Activated T-helper 1 cell treated with anti-CD3 and anti-CD28 coated beads, Interleukin-12 subunit alpha, Interleukin-12 subunit beta, Interleukin-2, Interleukin-4 antibody, amounts not matched to agents 30 ng/mL and 10 ng/mL and 1 ng/mL, durations not matched to agents 14 hours and 24 hours and 36 hours (primary cell): Measurements from ENCODE around the gene FYB1. TPM values are rescaled to one million over a fixed set of nuclear protein-coding genes. Genes with fewer than 3 reads are reported as not detected.
"Not testable (repeated sequence)": the region's sequence is repeated elsewhere in the genome, so short reads cannot be mapped to it uniquely, and the experiment has no call there.

Experiments
- DNase-seq: peaks from one replicate; pipeline ENCODE4 v3.0.0; 2021; ENCODE audit warnings: low spot score
- H3K27ac Mint-ChIP-seq: one replicate; pipeline ENCODE4 v1.8.0; 2021; ENCODE audit warnings: mild to moderate bottlenecking, mixed read lengths
- H3K27me3 Mint-ChIP-seq: one replicate; pipeline ENCODE4 v1.8.0; 2022; ENCODE audit warnings: mild to moderate bottlenecking, moderate library complexity, mixed read lengths; ENCODE audit not compliant: insufficient read depth
- H3K36me3 Mint-ChIP-seq: one replicate; pipeline ENCODE4 v1.8.0; 2021; ENCODE audit warnings: low read depth, mixed read lengths
- H3K4me1 Mint-ChIP-seq: one replicate; pipeline ENCODE4 v1.8.0; 2021; ENCODE audit warnings: low read depth, mixed read lengths
- H3K4me3 Mint-ChIP-seq: one replicate; pipeline ENCODE4 v1.8.0; 2021; ENCODE audit warnings: mild to moderate bottlenecking, moderate library complexity, mixed read lengths
- H3K9me3 Mint-ChIP-seq: one replicate; pipeline ENCODE4 v1.8.0; 2021; ENCODE audit warnings: mixed read lengths
- intact Hi-C: fragments of 100-400 bp; cut with micrococcal nuclease; formaldehyde crosslinking; loops from one replicate; pipeline ENCODE4 v1.15.1; 2024
- total RNA-seq: library from RNA; stranded (reverse); gene quantifications from 2 replicates; pipeline ENCODE4 v1.2.3, GENCODE V29; 2022

The FYB1 gene
- total RNA-seq, 1 donor from 2014 or later = 100 TPM

DNA sequence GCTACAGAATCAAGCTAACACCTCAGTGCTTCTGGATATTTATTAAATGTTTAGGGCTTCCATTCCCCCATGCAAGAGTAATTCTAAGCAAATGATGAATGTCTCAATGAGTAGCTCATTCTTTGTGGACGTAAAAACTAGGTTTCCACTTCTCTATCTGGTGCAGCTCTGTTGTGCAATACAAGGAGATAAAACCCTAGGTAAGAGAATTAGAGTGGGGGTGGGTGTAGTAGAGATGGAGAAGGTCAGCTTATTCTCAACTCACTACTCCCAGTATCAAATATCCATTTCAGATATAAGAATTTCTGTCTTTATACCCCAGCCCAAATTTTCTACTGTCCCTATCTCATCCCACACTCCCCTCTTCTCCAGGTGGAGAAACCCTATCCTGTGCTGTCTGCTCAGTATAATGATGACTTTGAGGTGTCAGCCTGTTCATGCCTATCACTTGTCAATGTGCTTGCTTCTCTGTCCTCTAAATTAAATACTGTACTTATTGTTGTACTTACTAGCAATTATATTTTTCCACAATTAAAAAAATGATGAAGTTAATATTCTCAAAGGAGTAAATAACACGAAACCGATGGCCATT lies 4.3 kb upstream of the FYB1 start:
- Mint-ChIP-seq H3K36me3 (no peaks in the 10 kb centered on the region), H3K27ac (no peak overlapping the region), H3K9me3 (no peaks in the 10 kb centered on the region), H3K27me3 (no peaks in the 10 kb centered on the region), H3K4me3 (no peak overlapping the region), H3K4me1 (peaks cover 13% of the 10 kb centered on the region)
- no peak for DNase-seq
- intact Hi-C loops = no loop called here

DNA sequence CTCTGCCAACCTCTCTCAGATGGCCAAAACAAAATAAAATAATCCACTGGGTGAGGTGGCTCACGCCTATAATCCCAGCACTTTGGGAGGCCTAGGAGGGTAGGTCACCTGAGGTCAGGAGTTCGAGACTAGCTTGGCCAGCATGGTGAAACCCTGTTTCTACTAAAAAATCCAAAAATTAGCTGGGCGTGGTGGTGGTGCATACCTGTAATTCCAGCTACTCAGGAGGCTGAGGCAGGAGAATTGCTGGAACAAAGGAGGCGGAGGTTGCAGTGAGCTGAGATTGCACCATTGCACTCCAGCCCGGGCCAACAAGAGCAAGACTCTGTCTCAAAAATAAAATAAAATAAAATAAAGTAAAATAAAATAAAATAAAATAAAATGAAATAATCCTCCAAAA lies 2.3 kb upstream of the FYB1 start:
- H3K4me3 Mint-ChIP-seq, H3K27ac Mint-ChIP-seq: not testable (repeated sequence)

DNA sequence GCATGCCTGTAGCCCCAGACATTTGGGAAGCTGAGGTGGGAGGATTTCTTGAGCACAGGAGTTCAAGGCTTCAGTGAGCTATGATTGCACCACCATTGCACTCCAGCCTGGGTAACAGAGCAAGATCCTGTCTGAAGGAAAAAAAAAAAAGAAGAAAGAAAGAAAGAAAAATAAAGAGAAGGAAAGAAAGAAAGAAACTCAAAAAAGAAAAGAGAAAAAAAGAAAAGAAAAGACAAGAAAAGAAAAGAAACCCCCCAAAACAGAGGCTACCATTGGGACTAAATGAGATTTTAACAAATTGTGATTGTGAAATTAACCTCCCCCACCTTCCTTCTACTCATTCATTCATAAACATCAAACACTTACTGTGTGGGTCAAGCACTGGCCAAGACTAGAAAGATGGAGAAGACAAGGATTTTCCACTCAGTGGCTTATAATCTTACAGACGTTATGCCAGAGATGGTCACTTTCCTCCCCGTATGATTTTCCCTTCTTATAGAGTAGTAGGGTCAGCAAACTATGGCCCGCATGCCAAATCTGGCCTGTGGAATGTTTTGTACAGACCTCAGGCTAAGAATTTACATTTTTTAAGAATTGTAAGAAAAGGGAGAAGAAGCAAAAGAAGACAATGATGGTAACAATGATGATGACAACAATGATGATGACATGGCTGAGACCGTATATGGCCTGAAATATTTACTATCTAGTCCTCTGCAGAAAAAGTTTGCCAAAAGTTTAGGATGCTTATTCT lies 1.1 kb upstream of the FYB1 start:
- peaks cover 32% of the 10 kb centered on the region for H3K4me1 Mint-ChIP-seq
- H3K9me3 Mint-ChIP-seq = no peaks in the 10 kb centered on the region
- H3K27ac Mint-ChIP-seq = no peak overlapping the region
- DNase-seq = no peak
- no peak overlapping the region for H3K4me3 Mint-ChIP-seq
- no peaks in the 10 kb centered on the region for H3K36me3 Mint-ChIP-seq
- H3K27me3 Mint-ChIP-seq = no peaks in the 10 kb centered on the region
- intact Hi-C loops = no loop called here

More for the DNA sequence above, 2.3 kb upstream of the FYB1 start:
- H3K36me3 Mint-ChIP-seq, intact Hi-C loops, DNase-seq, H3K27me3 Mint-ChIP-seq, H3K9me3 Mint-ChIP-seq: not testable (repeated sequence)
- peaks cover 30% of the 10 kb centered on the region for H3K4me1 Mint-ChIP-seq

DNA sequence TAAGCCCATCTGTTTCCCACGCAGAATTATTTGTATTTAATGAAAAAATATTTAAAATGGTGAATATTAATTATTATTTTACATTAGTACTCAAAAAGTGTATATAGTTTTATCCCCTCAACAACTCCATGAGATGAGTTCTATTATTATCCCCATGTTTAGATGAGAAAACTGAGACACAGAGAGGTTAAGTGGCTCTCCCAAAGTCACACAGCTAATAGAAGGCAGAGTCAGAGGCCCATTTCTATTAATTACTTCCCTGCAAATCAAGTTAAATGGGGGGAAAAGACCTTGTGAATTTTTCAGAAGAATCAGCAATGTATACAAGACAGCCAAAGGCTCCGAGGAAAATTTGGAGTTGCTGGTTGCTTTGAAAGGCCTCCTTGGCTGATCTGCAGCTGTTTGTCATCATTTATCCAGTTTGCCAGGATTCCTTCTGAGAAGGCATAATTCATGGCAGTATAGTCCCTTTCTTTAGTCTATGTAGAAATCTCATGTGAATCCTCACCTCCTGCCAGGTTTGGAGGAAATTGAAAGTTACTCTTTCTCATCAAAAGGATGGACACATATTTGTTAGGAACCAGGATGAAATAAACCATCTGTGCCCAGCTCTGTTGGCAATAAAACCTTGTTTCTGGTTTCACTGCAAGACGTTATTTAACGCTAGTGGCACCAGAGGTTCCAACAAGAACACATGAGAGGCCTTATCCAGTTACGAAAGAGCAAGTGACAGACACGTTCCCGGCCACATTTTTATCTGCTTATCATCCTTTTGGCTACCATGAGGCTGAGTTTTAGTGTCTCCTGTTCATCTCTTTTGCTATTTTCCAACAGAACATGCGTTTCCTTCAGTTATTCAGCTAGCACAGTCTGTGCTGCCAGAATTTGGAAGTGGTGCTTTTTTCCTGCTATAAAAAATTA lies 621 bp downstream of the FYB1 start:
- Mint-ChIP-seq H3K4me1 (peaks cover 48% of the 10 kb centered on the region), H3K9me3 (no peaks in the 10 kb centered on the region), H3K4me3 (no peak overlapping the region), H3K27ac (no peak overlapping the region), H3K36me3 (no peaks in the 10 kb centered on the region), H3K27me3 (no peaks in the 10 kb centered on the region)
- intact Hi-C loops = loop anchor here (1.0 to 10.0 kb wide), 6 partner anchors 158 to 1536 kb away; partner anchors contain the start of gene TTC33
- DNase-seq = no peak

DNA sequence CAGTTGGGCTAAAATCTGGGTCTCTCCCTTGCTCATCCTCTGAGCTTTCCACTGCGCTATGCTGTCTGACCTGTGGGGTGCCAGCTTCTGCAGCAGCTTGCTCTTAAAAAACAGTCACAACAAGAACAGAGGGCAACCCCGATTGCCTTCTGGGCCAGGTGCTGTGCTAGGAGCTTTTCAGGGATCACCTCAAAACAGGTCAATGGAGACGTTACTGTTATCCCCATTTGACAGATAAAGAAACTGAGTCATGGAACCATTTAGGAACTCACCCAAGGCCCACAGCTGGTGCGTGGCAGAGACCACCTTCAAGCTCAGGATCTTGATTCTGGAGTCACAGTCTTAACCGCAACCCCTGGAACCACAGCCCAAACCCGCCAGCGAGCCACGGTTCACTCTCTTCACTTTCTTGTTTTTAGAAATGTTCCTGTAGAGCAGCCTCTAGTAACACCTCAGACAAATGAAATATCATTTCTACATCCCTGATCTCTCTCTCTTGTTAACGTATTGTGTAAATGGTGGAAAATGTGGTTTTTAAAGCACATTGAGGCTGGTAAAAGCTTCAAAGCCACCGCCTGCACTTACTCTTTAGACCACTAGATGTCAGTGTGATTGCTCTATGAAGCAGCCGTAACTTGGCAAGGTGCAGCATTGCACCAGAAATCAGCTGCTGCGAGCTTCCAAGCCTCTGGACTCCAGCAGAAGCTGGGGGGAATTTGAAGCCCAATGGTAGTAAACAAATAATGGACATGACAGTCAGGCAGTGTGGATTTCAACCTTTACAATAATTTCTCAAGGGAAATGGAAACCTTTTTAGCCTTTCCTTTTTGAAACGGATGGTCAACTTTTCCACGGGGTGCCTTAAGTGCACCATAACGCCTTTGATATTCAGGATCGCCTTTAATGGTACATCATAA lies 1.7 kb downstream of the FYB1 start:
- Mint-ChIP-seq H3K27ac (peak overlapping the region; percentile 78), H3K4me1 (peaks cover 59% of the 10 kb centered on the region), H3K4me3 (peak overlapping the region; percentile 74), H3K36me3 (peaks cover under 1% of the 10 kb centered on the region), H3K9me3 (no peaks in the 10 kb centered on the region), H3K27me3 (no peaks in the 10 kb centered on the region)
- intact Hi-C loops = loop anchor here (1.0 to 10.0 kb wide), 16 partner anchors 15 to 1537 kb away; partner anchors contain the start of genes RICTOR and TTC33
- DNase-seq = peak; percentile 70

DNA sequence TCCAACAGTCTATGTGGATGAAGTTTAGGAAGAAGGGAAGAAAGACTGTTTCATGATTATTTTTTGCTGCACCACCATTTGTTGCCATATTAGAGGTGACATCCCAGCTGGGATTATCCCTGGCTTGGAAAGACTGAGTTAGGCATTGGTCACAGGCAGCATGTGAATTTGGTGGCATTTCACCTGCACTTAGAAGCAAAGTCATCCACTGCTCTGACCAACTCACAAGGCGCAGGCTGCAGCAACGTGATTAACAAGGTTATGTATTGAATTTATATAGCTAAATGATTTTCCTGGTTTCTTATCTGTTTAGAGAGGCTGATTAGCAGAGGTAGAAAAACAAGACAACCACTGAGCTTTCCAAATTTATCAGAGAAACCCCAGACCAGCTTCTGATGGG lies 2.7 kb downstream of the FYB1 start:
- DNase-seq = no peak
- Mint-ChIP-seq H3K4me3 (peak overlapping the region; percentile 74), H3K36me3 (peaks cover 2% of the 10 kb centered on the region), H3K9me3 (no peaks in the 10 kb centered on the region), H3K27me3 (no peaks in the 10 kb centered on the region), H3K4me1 (peaks cover 68% of the 10 kb centered on the region), H3K27ac (peak overlapping the region; percentile 78)
- intact Hi-C loops = loop anchor here (1.0 to 10.0 kb wide), 13 partner anchors 16 to 1538 kb away; partner anchors contain the start of genes RICTOR and TTC33

DNA sequence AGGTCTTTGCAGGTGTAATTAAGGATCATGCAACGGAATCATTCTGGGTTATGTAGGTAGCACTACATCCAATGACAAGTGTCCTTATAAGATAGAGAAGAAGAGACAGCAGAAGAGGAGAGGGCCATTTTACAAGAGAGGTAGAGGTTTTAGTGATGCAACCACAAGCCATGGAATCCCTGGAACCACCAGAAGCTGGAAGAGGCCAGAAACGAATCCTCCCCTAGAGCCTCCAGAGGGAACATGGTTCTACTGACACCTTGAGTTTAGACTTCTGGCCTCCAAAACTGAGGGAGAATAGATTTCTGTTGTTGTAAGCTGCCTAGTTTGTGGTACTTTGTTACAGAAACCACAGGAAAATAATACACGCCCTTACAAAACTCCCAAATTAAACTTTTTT lies 3.5 kb downstream of the FYB1 start:
- Mint-ChIP-seq H3K27ac (peak overlapping the region; percentile 81), H3K36me3 (peaks cover 2% of the 10 kb centered on the region), H3K27me3 (no peaks in the 10 kb centered on the region), H3K4me1 (peaks cover 73% of the 10 kb centered on the region), H3K4me3 (peak overlapping the region; percentile 63), H3K9me3 (no peaks in the 10 kb centered on the region)
- no peak for DNase-seq
- intact Hi-C loops = loop anchor here (2.0 to 10.0 kb wide), 6 partner anchors 15 to 1539 kb away; partner anchors contain the start of gene TTC33

DNA sequence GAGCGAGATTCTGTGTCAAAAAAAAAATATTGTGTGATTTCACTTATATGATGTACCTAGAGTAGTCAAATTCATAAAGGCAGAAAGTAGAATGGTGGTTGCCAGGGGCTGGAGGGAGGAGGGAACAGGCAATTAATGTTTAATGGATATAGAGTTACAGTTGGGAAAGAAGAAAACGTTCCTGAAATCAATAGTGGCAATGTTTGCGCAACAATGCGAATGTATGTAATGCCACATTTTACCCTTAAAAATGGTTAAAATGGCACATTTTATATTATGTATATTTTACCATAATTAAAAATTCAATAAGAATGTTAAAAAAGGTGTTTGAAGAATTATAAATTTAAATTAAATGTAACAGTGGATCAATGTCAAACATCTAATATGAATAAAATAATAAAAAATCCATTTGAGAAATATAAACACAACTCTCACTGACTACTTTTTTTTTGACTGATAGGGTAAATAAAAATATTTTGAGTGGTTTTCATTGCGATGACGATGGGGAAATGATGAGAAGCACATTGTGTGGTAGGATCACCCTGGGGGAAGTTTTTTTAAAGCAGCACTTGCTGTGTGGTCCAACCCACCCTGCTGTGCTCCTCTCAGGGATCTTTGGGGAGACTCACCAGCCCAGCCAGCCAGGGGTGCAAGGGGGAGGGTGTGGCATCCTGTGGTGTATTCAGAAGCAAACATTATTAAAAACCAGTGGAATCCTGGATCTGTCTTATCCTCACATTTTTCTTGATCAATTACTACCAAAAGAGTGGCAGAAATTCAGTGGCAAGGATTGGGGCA lies 4.3 kb downstream of the FYB1 start:
- Mint-ChIP-seq H3K4me1 (peaks cover 81% of the 10 kb centered on the region), H3K9me3 (no peaks in the 10 kb centered on the region), H3K4me3 (peak overlapping the region; percentile 63), H3K27ac (peak overlapping the region; percentile 92), H3K27me3 (no peaks in the 10 kb centered on the region), H3K36me3 (peaks cover 2% of the 10 kb centered on the region)
- intact Hi-C loops = loop anchor here (5.0 to 10.0 kb wide), 4 partner anchors 1060 to 1540 kb away; partner anchors contain the start of genes PTGER4 and TTC33
- no peak for DNase-seq

DNA sequence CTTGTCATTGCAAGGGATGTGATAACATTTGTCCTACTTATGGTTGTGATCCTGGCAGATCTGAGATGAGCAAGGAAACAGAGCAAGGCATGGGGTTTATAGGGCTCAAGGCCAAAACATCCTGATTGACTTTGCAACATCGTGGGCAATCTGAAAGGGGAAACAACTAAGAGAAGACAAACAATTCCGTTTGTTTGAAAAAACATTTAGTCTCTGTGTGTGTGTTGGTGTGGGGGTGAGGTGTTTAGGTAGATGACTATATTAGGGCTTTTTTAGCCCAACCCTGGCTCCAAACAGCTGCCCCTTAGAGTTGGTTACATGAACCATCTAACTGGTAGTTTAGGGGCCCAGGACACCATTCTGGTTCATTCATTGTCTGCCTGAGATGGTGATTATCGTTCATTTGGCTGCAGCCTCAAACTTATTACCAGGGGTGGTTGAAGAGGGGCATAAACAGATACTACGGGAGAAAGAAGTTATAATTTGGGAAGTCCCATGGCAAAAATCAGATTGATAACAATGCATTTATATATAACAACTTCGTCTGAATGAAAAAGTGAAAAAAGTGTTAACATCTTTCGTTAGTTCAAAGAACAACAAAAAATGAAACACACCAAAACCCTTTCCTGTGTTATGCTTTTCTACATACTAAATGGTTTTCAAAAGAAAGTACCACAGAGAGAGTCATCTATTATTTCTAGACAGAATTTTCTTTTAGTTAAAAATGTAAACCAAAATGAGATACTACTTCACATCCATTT lies 5.7 kb downstream of the FYB1 start:
- peaks cover 2% of the 10 kb centered on the region for H3K36me3 Mint-ChIP-seq
- H3K9me3 Mint-ChIP-seq = no peaks in the 10 kb centered on the region
- peak overlapping the region; percentile 92 for H3K27ac Mint-ChIP-seq
- peaks cover 93% of the 10 kb centered on the region for H3K4me1 Mint-ChIP-seq
- H3K27me3 Mint-ChIP-seq = no peaks in the 10 kb centered on the region
- DNase-seq = no peak
- intact Hi-C loops = loop anchor here (1.0 to 10.0 kb wide), 8 partner anchors 36 to 1541 kb away; partner anchors contain the start of genes PTGER4, RICTOR and TTC33
- peak overlapping the region; percentile 77 for H3K4me3 Mint-ChIP-seq

DNA sequence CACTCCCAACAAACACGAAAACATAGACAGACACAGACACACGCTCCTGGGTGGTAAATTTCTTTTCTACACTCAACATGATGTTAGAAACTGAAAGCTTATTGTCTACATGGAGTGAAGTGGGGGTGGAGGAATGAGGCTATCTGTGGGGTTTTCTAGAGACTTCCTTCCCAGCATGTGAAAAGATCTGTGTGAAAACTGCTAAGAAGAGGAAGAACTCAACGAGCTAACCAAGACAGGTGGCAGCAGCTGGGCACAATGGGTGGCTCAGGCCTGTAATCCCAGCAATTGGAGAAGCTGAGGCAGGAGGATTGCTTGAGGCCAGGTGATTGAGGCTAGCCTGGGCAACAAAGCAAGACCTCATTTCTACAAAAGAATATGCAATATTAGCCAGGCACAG lies 7.6 kb downstream of the FYB1 start:
- peak; percentile 54 for DNase-seq
- Mint-ChIP-seq H3K4me1 (peaks cover 93% of the 10 kb centered on the region), H3K4me3 (peak overlapping the region; percentile 69), H3K27ac (peak overlapping the region; percentile 92), H3K36me3 (peaks cover 2% of the 10 kb centered on the region), H3K9me3 (no peaks in the 10 kb centered on the region), H3K27me3 (no peaks in the 10 kb centered on the region)
- intact Hi-C loops = loop anchor here (2.0 to 10.0 kb wide), 5 partner anchors 15 to 1543 kb away; partner anchors contain the start of genes PTGER4 and TTC33
